H1 (cell line): Measurements from ENCODE around the gene TBC1D10A. TPM values are rescaled to one million over a fixed set of nuclear protein-coding genes. Genes with fewer than 3 reads are reported as not detected.

ENCODE experiments used
- CTCF ChIA-PET: fragments of 300-600 bp; sonication (Branson Sonifier 250); formaldehyde crosslinking; loops from one replicate; lab custom pipeline; 2021; ENCODE audit not compliant: partially characterized antibody; lab: Charles Lee
- POLR2A ChIA-PET: fragments of 300-600 bp; sonication (Branson Sonifier 250); formaldehyde crosslinking; loops from one replicate; lab custom pipeline; 2021; ENCODE audit warnings: inconsistent platforms; ENCODE audit not compliant: partially characterized antibody; lab: Charles Lee
- DNase-seq, 2 experiments: peaks; one replicate each; pipeline versions ENCODE4 v3.0.0 to v3.0.0-alpha.2; 2010 to 2022; ENCODE audit warnings: low spot score in 2 of 2, low read depth in 1 of 2, mixed read lengths in 1 of 2
- FAIRE-seq: peaks from 2 replicates; lab custom pipeline; 2011; peaks lifted over from hg19 to GRCh38; lab: Jason Lieb, UNC
- H2AFZ ChIP-seq: 2 replicates; pipeline ENCODE4 v1.8.1; 2012; ENCODE audit warnings: low read length, inconsistent platforms
- H2AK5ac ChIP-seq: 2 replicates; pipeline ENCODE4 v1.6.1; 2013; ENCODE audit warnings: low read depth, low read length
- H2BK120ac ChIP-seq: replicated peaks from 2 replicates; pipeline ENCODE3; 2013; ENCODE audit warnings: low read depth, low read length, inconsistent platforms
- H2BK12ac ChIP-seq: 2 replicates; pipeline ENCODE4 v1.6.1; 2013; ENCODE audit warnings: low read depth, low read length
- H2BK15ac ChIP-seq: 2 replicates; pipeline ENCODE4 v1.6.1; 2013; ENCODE audit warnings: low read length
- H2BK20ac ChIP-seq: 2 replicates; pipeline ENCODE4 v1.6.1; 2013; ENCODE audit warnings: low read length
- H2BK5ac ChIP-seq: 2 replicates; pipeline ENCODE4 v1.6.1; 2013; ENCODE audit warnings: low read depth, low read length
- H3K14ac ChIP-seq: 2 replicates; pipeline ENCODE4 v1.6.1; 2013; ENCODE audit warnings: inconsistent platforms; ENCODE audit not compliant: insufficient read length
- H3K18ac ChIP-seq: 2 replicates; pipeline ENCODE4 v1.6.1; 2013; ENCODE audit warnings: low read length; ENCODE audit errors: extremely low read depth
- H3K23ac ChIP-seq: 2 replicates; pipeline ENCODE4 v1.6.1; 2013; ENCODE audit warnings: inconsistent platforms; ENCODE audit not compliant: insufficient read length
- H3K23me2 ChIP-seq: 2 replicates; pipeline ENCODE4 v1.6.1; 2013; ENCODE audit warnings: low read depth, low read length
- H3K27ac ChIP-seq: 2 replicates; pipeline ENCODE4 v1.6.1; 2011; ENCODE audit warnings: low read depth, low read length, inconsistent platforms
- H3K27me3 ChIP-seq, 4 experiments: replicated peaks in 1 of 4; 1 replicate in 1 of 4; 2 replicates in 3 of 4; pipeline versions ENCODE4 v1.6.1 to v1.8.1; 2011 to 2013; ENCODE audit warnings: low read length in 3 of 4, mild to moderate bottlenecking in 3 of 4, inconsistent platforms in 2 of 4, mixed read lengths in 2 of 4, moderate library complexity in 1 of 4; ENCODE audit not compliant: control insufficient read depth in 3 of 4, insufficient read depth in 3 of 4; ENCODE audit errors: extremely low read depth in 1 of 4
- H3K36me3 ChIP-seq, 4 experiments: 2 replicates each; pipeline versions ENCODE4 v1.6.1 to v1.8.1; 2011 to 2013; ENCODE audit warnings: mild to moderate bottlenecking in 4 of 4, low read length in 3 of 4, moderate library complexity in 2 of 4, control low read depth in 1 of 4, inconsistent platforms in 1 of 4; ENCODE audit not compliant: insufficient read depth in 4 of 4, control insufficient read depth in 2 of 4
- H3K4ac ChIP-seq: replicated peaks from 2 replicates; pipeline ENCODE3; 2013; ENCODE audit warnings: low read length, low read depth, mixed read lengths, inconsistent platforms; ENCODE audit not compliant: insufficient read length
- H3K4me1 ChIP-seq, 4 experiments: replicated peaks in 1 of 4; 1 replicate in 1 of 4; 2 replicates in 3 of 4; pipeline versions ENCODE4 v1.6.1 to v1.8.1; 2011 to 2013; ENCODE audit warnings: low read length in 3 of 4, inconsistent platforms in 2 of 4, mixed read lengths in 1 of 4; ENCODE audit not compliant: insufficient read depth in 4 of 4, control insufficient read depth in 3 of 4
- H3K4me2 ChIP-seq, 2 experiments: 2 replicates each; pipeline versions ENCODE4 v1.6.1 to v1.8.1; 2011 to 2013; ENCODE audit warnings: low read depth in 2 of 2, low read length in 2 of 2, control low read depth in 1 of 2, inconsistent platforms in 1 of 2, mild to moderate bottlenecking in 1 of 2; ENCODE audit not compliant: insufficient read depth in 1 of 2
- H3K4me3 ChIP-seq, 4 experiments: fragments of 200-600, 300-600 bp in 1 of 4; sonication (generic), shearing (Covaris generic), sonication (Bioruptor Twin) in 1 of 4; 2 replicates each; pipeline versions ENCODE4 v1.5.1 to v1.8.1; 2011 to 2016; ENCODE audit warnings: low read length in 4 of 4, low read depth in 3 of 4, control low read depth in 2 of 4, inconsistent platforms in 2 of 4, mild to moderate bottlenecking in 2 of 4, mixed read lengths in 1 of 4, moderate library complexity in 1 of 4; ENCODE audit not compliant: insufficient read depth in 2 of 4; ENCODE audit errors: extremely low read depth in 1 of 4
- H3K56ac ChIP-seq: replicated peaks from 2 replicates; pipeline ENCODE3; 2013; ENCODE audit warnings: low read depth, mild to moderate bottlenecking, mixed read lengths, low read length, inconsistent platforms; ENCODE audit not compliant: insufficient read length
- H3K79me1 ChIP-seq: 2 replicates; pipeline ENCODE4 v1.6.1; 2013; ENCODE audit warnings: low read depth, low read length, control low read depth
- H3K79me2 ChIP-seq, 2 experiments: 2 replicates each; pipeline versions ENCODE4 v1.6.1 to v1.8.1; 2012 to 2013; ENCODE audit warnings: low read length in 2 of 2, mild to moderate bottlenecking in 2 of 2, inconsistent platforms in 1 of 2; ENCODE audit not compliant: insufficient read depth in 2 of 2, control insufficient read depth in 1 of 2
- H3K9ac ChIP-seq, 4 experiments: replicated peaks in 1 of 4; 1 replicate in 1 of 4; 2 replicates in 3 of 4; pipeline versions ENCODE4 v1.6.1 to v1.8.1; 2011 to 2013; ENCODE audit warnings: low read depth in 3 of 4, low read length in 3 of 4, control low read depth in 2 of 4, mild to moderate bottlenecking in 2 of 4, moderate library complexity in 2 of 4, inconsistent platforms in 1 of 4; ENCODE audit errors: extremely low read depth in 1 of 4
- H3K9me3 ChIP-seq, 2 experiments: 2 replicates each; pipeline versions ENCODE4 v1.6.1 to v1.8.1; 2012 to 2013; ENCODE audit warnings: mild to moderate bottlenecking in 2 of 2, moderate library complexity in 2 of 2, control low read depth in 1 of 2, inconsistent platforms in 1 of 2, low read depth in 1 of 2, low read length in 1 of 2, mixed read lengths in 1 of 2; ENCODE audit not compliant: insufficient read depth in 2 of 2
- H4K20me1 ChIP-seq, 2 experiments: replicated peaks in 1 of 2; 2 replicates each; pipeline versions ENCODE3 to v1.8.1; 2011 to 2013; ENCODE audit warnings: inconsistent platforms in 2 of 2, low read length in 2 of 2, mild to moderate bottlenecking in 1 of 2; ENCODE audit not compliant: insufficient read depth in 2 of 2, control insufficient read depth in 1 of 2
- H4K5ac ChIP-seq: 2 replicates; pipeline ENCODE4 v1.6.1; 2013; ENCODE audit warnings: low read length, low read depth, mixed read lengths, inconsistent platforms; ENCODE audit not compliant: insufficient read length
- H4K8ac ChIP-seq: 2 replicates; pipeline ENCODE4 v1.8.0; 2013; ENCODE audit warnings: mild to moderate bottlenecking, moderate library complexity, low read length, inconsistent platforms; ENCODE audit not compliant: insufficient read depth; ENCODE audit errors: extremely low read depth
- H4K91ac ChIP-seq: replicated peaks from 2 replicates; pipeline ENCODE3; 2013; ENCODE audit warnings: low read length, mixed read lengths, inconsistent platforms; ENCODE audit not compliant: insufficient read length
- ASH2L ChIP-seq: fragments of 200-600, 300-600 bp; sonication (generic); IDR thresholded peaks from one replicate; pipeline ENCODE4 v1.7.1; 2017; ENCODE audit warnings: low read length
- CHD1 ChIP-seq: IDR thresholded peaks from 2 replicates; pipeline ENCODE4 v1.6.1; 2012; ENCODE audit warnings: low read depth, low read length, improper control_type of control experiment
- CHD2 ChIP-seq: IDR thresholded peaks from 2 replicates; pipeline ENCODE4 v1.6.1; 2012; ENCODE audit warnings: low read length, improper control_type of control experiment
- GABPA ChIP-seq: IDR thresholded peaks from 2 replicates; pipeline ENCODE4 v1.6.1; 2011; ENCODE audit warnings: mild to moderate bottlenecking, low read length, moderate library complexity, borderline replicate concordance; ENCODE audit not compliant: insufficient read depth
- SAP30 ChIP-seq: fragments of 300-600 bp; sonication (generic); IDR thresholded peaks from 2 replicates; pipeline ENCODE4 v1.7.1; 2012; ENCODE audit warnings: low read length, moderate library complexity, mild to moderate bottlenecking, inconsistent platforms; ENCODE audit not compliant: insufficient read depth, insufficient replicate concordance
- WGBS, 2 experiments: shearing (Covaris generic) in 1 of 2; methylation state at CpG; one replicate each; pipeline versions ENCODE4 v1.1.6 to v1.1.7; 2013 to 2015; ENCODE audit warnings: low lambda C conversion rate in 2 of 2, mixed read lengths in 2 of 2, inconsistent platforms in 1 of 2, low coverage in 1 of 2, missing lambda C conversion rate in 1 of 2; ENCODE audit not compliant: insufficient replicate concordance in 2 of 2, insufficient coverage in 1 of 2, insufficient read length in 1 of 2; ENCODE audit errors: extremely low coverage in 1 of 2, missing lambda C conversion rate in 1 of 2; 5-methylcytosine and 5-hydroxymethylcytosine counted together
- polyA plus RNA-seq, 7 experiments: library from polyadenylated mRNA; depleted of rRNA in 3 of 7; stranded (reverse) in 5 of 7; unstranded in 2 of 7; fragments of >200 nt in 5 of 7; fragments of 200-250 nt in 2 of 7; gene quantifications; 1 replicate in 5 of 7; 2 replicates in 1 of 7; 4 replicates in 1 of 7; pipeline versions ENCODE4 v1.2.1 to v1.2.3, GENCODE V29; 2011 to 2013; ENCODE audit warnings: missing spikeins in 2 of 7, mixed read lengths in 2 of 7
- total RNA-seq: library from RNA; stranded (reverse); fragmentation: NEBNext Ultra II Directional; extraction: Animal tissue kit (Norgen Biotek cat#: 25700); gene quantifications from 2 replicates; pipeline ENCODE4 v1.2.1, GENCODE V29; 2021

Gene TBC1D10A
- total and polyA plus RNA-seq, 2 of the 8 experiments (the other 6 are each of a cell fraction or from before 2014, with no cell fraction given): 5.4 to 7.0 TPM

- Histone ChIP-seq H2BK15ac (no peak overlapping the region), H2AFZ (no peak overlapping the region), H2BK120ac (no peak overlapping the region), H3K9ac (no peak overlapping the region), H2BK5ac (no peak overlapping the region), H3K79me2 (no peaks in the 10 kb centered on the region), H2BK20ac (no peak overlapping the region), H3K27me3 (no peaks in the 10 kb centered on the region), H3K23me2 (no peaks in the 10 kb centered on the region), H3K18ac (no peak overlapping the region), H3K4ac (no peak overlapping the region), H3K56ac (no peak overlapping the region), H4K91ac (no peak overlapping the region), H3K9me3 (no peaks in the 10 kb centered on the region), H3K14ac (no peak overlapping the region), H4K8ac (no peak overlapping the region), H3K79me1 (peaks cover 5% of the 10 kb centered on the region; the same call in 1 of the 2 replicates), H4K5ac (no peak overlapping the region), H3K36me3 (no peaks in the 10 kb centered on the region), H3K4me2 (no peak overlapping the region), H3K4me3 (no peak overlapping the region), H3K4me1 (peaks cover 0 to 3% (median 0%) of the 10 kb centered on the region in 4 experiments; a peak in 1 of 7 replicates), H2AK5ac (no peak overlapping the region), H3K23ac (no peak overlapping the region), H2BK12ac (no peak overlapping the region), H4K20me1 (peaks cover 0 to 2% of the 10 kb centered on the region in 2 experiments), H3K27ac (no peak overlapping the region)
- ChIA-PET POLR2A (no interaction called here), CTCF (interaction anchor here (0.9 to 20.1 kb wide), 3 partner anchors 11 to 53 kb away, joined by 3 to 203 read pairs (median 5); partner anchors contain the start of gene CASTOR1)
- TF ChIP-seq CHD1: no peak
- no peak for TF ChIP-seq ASH2L
- no peak for TF ChIP-seq CHD2
- TF ChIP-seq SAP30: no peak
- TF ChIP-seq GABPA: no peak
- WGBS, 2 experiments: 88% methylated on average over 2 of the region's 2 CpGs; no CpG with 5 or more reads in 1 of the 2 experiments
- FAIRE-seq (no peak), DNase-seq (no peak)
Observed at GRCh38 chr22:30315962-30316576, 10.7 kb downstream of the TBC1D10A start.
